C4-2B (cell line): ENCODE results near the gene C3orf38.
"Not testable (repeated sequence)": the region's sequence is repeated elsewhere in the genome, so short reads cannot be mapped to it uniquely, and the experiment has no call there.

Experiments used
- H3K27ac ChIP-seq: fragments of 450-650 bp; 2 replicates; pipeline ENCODE4 v1.5.1; 2017
- CTCF ChIP-seq: fragments of 450-650 bp; conservative IDR thresholded peaks from 2 replicates; pipeline ENCODE4 v1.5.1; 2017; ENCODE audit warnings: mild to moderate bottlenecking
- ZFX ChIP-seq: fragments of 450-650 bp; IDR thresholded peaks from 2 replicates; pipeline ENCODE4 v1.6.1; 2017

The C3orf38 gene

GRCh38 chr3:88117683-88118082, 32.1 kb upstream of the C3orf38 start:
- H3K27ac ChIP-seq: no peak overlapping the region
- TF ChIP-seq CTCF (no peak), ZFX (no peak)

GRCh38 chr3:88118603-88119002, 31.2 kb upstream of the C3orf38 start:
- H3K27ac ChIP-seq: not testable (repeated sequence)

GRCh38 chr3:88123526-88123925, 26.2 kb upstream of the C3orf38 start:
- TF ChIP-seq CTCF (no peak), ZFX (no peak)
- no peak overlapping the region for H3K27ac ChIP-seq

GRCh38 chr3:88131695-88132094, 18.1 kb upstream of the C3orf38 start:
- TF ChIP-seq ZFX (no peak), CTCF (no peak)
- no peak overlapping the region for H3K27ac ChIP-seq

GRCh38 chr3:88132894-88133293, 16.9 kb upstream of the C3orf38 start:
- TF ChIP-seq CTCF (no peak), ZFX (no peak)
- no peak overlapping the region for H3K27ac ChIP-seq

GRCh38 chr3:88133711-88134263, 16.0 kb upstream of the C3orf38 start:
- no peak overlapping the region for H3K27ac ChIP-seq
- no peak for TF ChIP-seq CTCF
- TF ChIP-seq ZFX: no peak

GRCh38 chr3:88137836-88138235, 11.9 kb upstream of the C3orf38 start:
- TF ChIP-seq ZFX: no peak
- no peak for TF ChIP-seq CTCF

GRCh38 chr3:88141458-88142083, 8.2 kb upstream of the C3orf38 start:
- no peak for TF ChIP-seq CTCF
- no peak for TF ChIP-seq ZFX
- H3K27ac ChIP-seq: no peak overlapping the region

More at GRCh38 chr3:88137836-88138235, 11.9 kb upstream of the C3orf38 start:
- H3K27ac ChIP-seq: no peak overlapping the region
